NOMO-1 treated with dmso at 0.1 percent for 144 hours (cell line): Measurements from ENCODE around the gene MOK.
"Not testable (repeated sequence)": the region's sequence is repeated elsewhere in the genome, so short reads cannot be mapped to it uniquely, and the experiment has no call there.

Source experiments
- DNase-seq: peaks from one replicate; lab custom pipeline; 2025; ENCODE audit not compliant: unreplicated experiment; lab: John Stamatoyannopoulos, UW

The MOK gene

GRCh38 chr14:102249041-102249440 lies 55.9 kb downstream of the MOK start:
- no peak for DNase-seq

- DNase-seq = no peak
Observed at GRCh38 chr14:102248121-102248520, 56.8 kb downstream of the MOK start.

GRCh38 chr14:102246071-102246470 lies 58.9 kb downstream of the MOK start:
- no peak for DNase-seq

GRCh38 chr14:102243795-102244194 lies 61.2 kb downstream of the MOK start:
- DNase-seq = not testable (repeated sequence)

GRCh38 chr14:102241147-102241546 lies 63.8 kb downstream of the MOK start:
- DNase-seq = no peak

GRCh38 chr14:102240481-102240880 lies 64.5 kb downstream of the MOK start:
- DNase-seq = not testable (repeated sequence)

- DNase-seq = no peak
Observed at GRCh38 chr14:102239231-102239630, 65.7 kb downstream of the MOK start.

- no peak for DNase-seq
Observed at GRCh38 chr14:102238766-102239165, 66.2 kb downstream of the MOK start.

GRCh38 chr14:102238131-102238530 lies 66.8 kb downstream of the MOK start:
- no peak for DNase-seq

GRCh38 chr14:102236026-102236425 lies 68.9 kb downstream of the MOK start:
- no peak for DNase-seq

GRCh38 chr14:102235275-102235897 lies 69.6 kb downstream of the MOK start:
- DNase-seq = peak; percentile 45

GRCh38 chr14:102234331-102235264 lies 70.4 kb downstream of the MOK start:
- no peak for DNase-seq

GRCh38 chr14:102233081-102233480 lies 71.9 kb downstream of the MOK start:
- no peak for DNase-seq

- DNase-seq = no peak
Observed at GRCh38 chr14:102232348-102232625, 72.7 kb downstream of the MOK start.

- no peak for DNase-seq
Observed at GRCh38 chr14:102231476-102232347, 73.3 kb downstream of the MOK start.

- DNase-seq = no peak
Observed at GRCh38 chr14:102230481-102231210, 74.3 kb downstream of the MOK start.

GRCh38 chr14:102229739-102230092 lies 75.2 kb downstream of the MOK start:
- DNase-seq = no peak

- no peak for DNase-seq
Observed at GRCh38 chr14:102229071-102229738, 75.8 kb downstream of the MOK start.

- no peak for DNase-seq
Observed at GRCh38 chr14:102227184-102227964, 77.6 kb downstream of the MOK start.
